Keratinocyte (primary cell): ENCODE results near the gene ARID5B. TPM values are rescaled to one million over a fixed set of nuclear protein-coding genes. Genes with fewer than 3 reads are reported as not detected.

Source experiments
- DNase-seq: peaks from one replicate; pipeline ENCODE4 v3.0.0-alpha.2; 2011; ENCODE audit warnings: low read depth, missing footprints, low spot score
- FAIRE-seq: peaks from 2 replicates; lab custom pipeline; 2011; peaks lifted over from hg19 to GRCh38; lab: Jason Lieb, UNC
- H2AFZ ChIP-seq: 2 replicates; pipeline ENCODE4 v1.6.0; 2012; ENCODE audit warnings: low read length, control low read depth, inconsistent platforms; ENCODE audit not compliant: control insufficient read depth
- H3K27ac ChIP-seq: 2 replicates; pipeline ENCODE4 v1.5.1; 2011; ENCODE audit warnings: low read length; ENCODE audit not compliant: control insufficient read depth, insufficient read depth
- H3K27me3 ChIP-seq: 3 replicates; pipeline ENCODE4 v1.6.0; 2011; ENCODE audit warnings: low read length; ENCODE audit not compliant: control insufficient read depth, insufficient read depth; ENCODE audit errors: extremely low read depth
- H3K36me3 ChIP-seq, 2 experiments: 2 replicates in 1 of 2; 3 replicates in 1 of 2; pipeline ENCODE4 v1.5.1; 2011; ENCODE audit warnings: low read length in 2 of 2, mild to moderate bottlenecking in 1 of 2; ENCODE audit not compliant: control insufficient read depth in 2 of 2, insufficient read depth in 2 of 2; ENCODE audit errors: extremely low read depth in 1 of 2
- H3K4me1 ChIP-seq: 3 replicates; pipeline ENCODE4 v1.5.1; 2011; ENCODE audit warnings: low read length; ENCODE audit not compliant: control insufficient read depth, insufficient read depth; ENCODE audit errors: extremely low read depth
- H3K4me2 ChIP-seq: 3 replicates; pipeline ENCODE4 v1.6.0; 2011; ENCODE audit warnings: low read depth, low read length; ENCODE audit not compliant: control insufficient read depth, insufficient read depth; ENCODE audit errors: extremely low read depth
- H3K4me3 ChIP-seq, 3 experiments: fragments of 200-600 bp in 1 of 3; sonication (generic) in 1 of 3; 2 replicates in 2 of 3; 3 replicates in 1 of 3; pipeline ENCODE4 v1.5.1; 2011 to 2016; ENCODE audit warnings: low read length in 3 of 3, mild to moderate bottlenecking in 3 of 3, control low read depth in 2 of 3, inconsistent platforms in 1 of 3, low read depth in 1 of 3, mixed read lengths in 1 of 3, mixed run types in 1 of 3, moderate library complexity in 1 of 3; ENCODE audit not compliant: control insufficient read depth in 2 of 3, insufficient read depth in 2 of 3; ENCODE audit errors: extremely low read depth in 1 of 3
- H3K79me2 ChIP-seq: 2 replicates; pipeline ENCODE4 v1.6.0; 2012; ENCODE audit warnings: low read length; ENCODE audit not compliant: control insufficient read depth, insufficient read depth
- H3K9ac ChIP-seq: 3 replicates; pipeline ENCODE4 v1.6.0; 2011; ENCODE audit warnings: low read length; ENCODE audit not compliant: control insufficient read depth, insufficient read depth; ENCODE audit errors: extremely low read depth
- H3K9me1 ChIP-seq: 3 replicates; pipeline ENCODE4 v1.6.0; 2011; ENCODE audit warnings: low read length; ENCODE audit not compliant: control insufficient read depth, insufficient read depth; ENCODE audit errors: extremely low read depth
- H3K9me3 ChIP-seq: 2 replicates; pipeline ENCODE4 v1.5.1; 2012; ENCODE audit warnings: low read depth, low read length; ENCODE audit not compliant: control insufficient read depth
- H4K20me1 ChIP-seq: 3 replicates; pipeline ENCODE4 v1.6.0; 2011; ENCODE audit warnings: low read length; ENCODE audit not compliant: control insufficient read depth, insufficient read depth; ENCODE audit errors: extremely low read depth
- EZH2 ChIP-seq: IDR thresholded peaks from one replicate; pipeline ENCODE4 v1.6.1; 2012; ENCODE audit warnings: inconsistent platforms, mild to moderate bottlenecking, low read length, moderate library complexity
- dilution Hi-C: fragments of 300-500 bp; cut with MboI; formaldehyde crosslinking; loops from one replicate; pipeline ENCODE4 v1.7.0; 2020; ENCODE audit warnings: low sequenced_read_pairs; ENCODE audit not compliant: extremely low pct_ligation_motif_present
- polyA plus RNA-seq, 5 experiments: library from polyadenylated mRNA; depleted of rRNA in 3 of 5; stranded (reverse) in 3 of 5; stranded (forward) in 1 of 5; unstranded in 1 of 5; fragments of >200 nt; gene quantifications; 1 replicate in 1 of 5; 2 replicates in 3 of 5; 3 replicates in 1 of 5; pipeline versions ENCODE4 v1.2.1 to v1.2.3, GENCODE V29; 2011 to 2012; ENCODE audit warnings: missing spikeins in 2 of 5, low read depth in 1 of 5, low replicate concordance in 1 of 5
- TF ChIP-seq, protein P1 (sequence below), 3 experiments: IDR thresholded peaks in 1 of 3; conservative IDR thresholded peaks in 1 of 3; optimal IDR thresholded peaks in 1 of 3; 2 replicates in 2 of 3; 3 replicates in 1 of 3; pipeline versions ENCODE3 to v1.5.1; 2011; ENCODE audit warnings: low read length in 3 of 3, mild to moderate bottlenecking in 3 of 3, moderate library complexity in 2 of 3, control low read depth in 1 of 3, inconsistent platforms in 1 of 3; ENCODE audit not compliant: insufficient read depth in 2 of 3; ENCODE audit errors: extremely low read depth in 1 of 3

ARID5B gene
- polyA plus RNA-seq, 1 donor (not counting 4 experiments of a cell fraction or from before 2014, with no cell fraction given): 7.0 TPM

DNA sequence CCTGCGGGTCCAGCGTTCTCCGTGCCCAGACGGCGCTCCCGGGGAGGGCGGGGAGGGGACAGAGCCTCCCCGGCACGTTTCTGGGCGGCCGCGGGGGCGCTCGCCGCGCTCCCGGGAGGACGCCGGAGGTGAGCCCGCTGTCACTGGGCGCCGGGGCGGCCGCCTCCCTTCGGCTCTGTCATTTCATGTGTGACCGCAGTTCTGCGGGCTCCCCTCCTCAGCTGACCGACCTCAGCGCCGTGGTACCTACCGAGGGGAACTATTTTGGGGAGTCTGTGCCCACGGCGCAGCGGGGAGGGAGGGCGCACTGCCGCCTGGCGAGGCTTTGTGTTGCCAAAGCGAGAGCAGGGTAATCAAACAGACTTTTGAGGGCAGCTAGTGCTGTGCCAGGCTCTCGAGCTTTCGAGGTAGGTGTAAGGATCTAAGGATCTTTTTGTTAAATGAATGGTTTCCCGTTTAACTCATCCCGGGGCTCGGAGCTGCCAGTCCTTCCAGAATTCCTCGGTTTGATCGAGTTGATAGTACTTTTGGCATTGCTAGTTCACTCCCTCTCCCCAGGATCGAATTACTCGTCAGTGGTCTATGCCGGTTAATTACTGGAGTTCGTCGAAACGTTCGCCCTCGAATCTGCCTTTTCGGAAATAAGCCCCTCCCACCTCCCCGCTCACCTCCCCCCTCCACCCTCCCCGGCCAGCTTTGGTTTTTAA lies 1.9 kb downstream of the ARID5B start:
- Histone ChIP-seq H3K27me3 (no peaks in the 10 kb centered on the region), H4K20me1 (no peaks in the 10 kb centered on the region), H3K4me3 (peak overlapping the region; percentile 66 to 89 (median 77)), H3K27ac (peak overlapping the region; percentile 99), H3K9me1 (no peaks in the 10 kb centered on the region), H3K4me2 (peak overlapping the region; percentile 89), H3K79me2 (peaks cover 36% of the 10 kb centered on the region), H3K9ac (peak overlapping the region; percentile 96), H3K4me1 (peaks cover 18% of the 10 kb centered on the region), H2AFZ (peak overlapping the region; percentile 77), H3K9me3 (no peaks in the 10 kb centered on the region), H3K36me3 (no peaks in the 10 kb centered on the region)
- TF ChIP-seq, protein P1, sequence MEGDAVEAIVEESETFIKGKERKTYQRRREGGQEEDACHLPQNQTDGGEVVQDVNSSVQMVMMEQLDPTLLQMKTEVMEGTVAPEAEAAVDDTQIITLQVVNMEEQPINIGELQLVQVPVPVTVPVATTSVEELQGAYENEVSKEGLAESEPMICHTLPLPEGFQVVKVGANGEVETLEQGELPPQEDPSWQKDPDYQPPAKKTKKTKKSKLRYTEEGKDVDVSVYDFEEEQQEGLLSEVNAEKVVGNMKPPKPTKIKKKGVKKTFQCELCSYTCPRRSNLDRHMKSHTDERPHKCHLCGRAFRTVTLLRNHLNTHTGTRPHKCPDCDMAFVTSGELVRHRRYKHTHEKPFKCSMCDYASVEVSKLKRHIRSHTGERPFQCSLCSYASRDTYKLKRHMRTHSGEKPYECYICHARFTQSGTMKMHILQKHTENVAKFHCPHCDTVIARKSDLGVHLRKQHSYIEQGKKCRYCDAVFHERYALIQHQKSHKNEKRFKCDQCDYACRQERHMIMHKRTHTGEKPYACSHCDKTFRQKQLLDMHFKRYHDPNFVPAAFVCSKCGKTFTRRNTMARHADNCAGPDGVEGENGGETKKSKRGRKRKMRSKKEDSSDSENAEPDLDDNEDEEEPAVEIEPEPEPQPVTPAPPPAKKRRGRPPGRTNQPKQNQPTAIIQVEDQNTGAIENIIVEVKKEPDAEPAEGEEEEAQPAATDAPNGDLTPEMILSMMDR (optimal IDR thresholded peaks at IDR 0.05 in 1 of 3, IDR thresholded peaks at IDR 0.05 in 1 of 3, conservative IDR thresholded peaks at IDR 0.05 in 1 of 3; ENCODE audit: extremely low read depth in 1 of 3, insufficient read depth in 2 of 3, low read length in 3 of 3): peak; percentile 20 to 32 (median 26)
- no peak for TF ChIP-seq EZH2
- FAIRE-seq (no peak), DNase-seq (no peak)
- dilution Hi-C loops: no loop called here

- H3K36me3 ChIP-seq: no peaks in the 10 kb centered on the region
- no peaks in the 10 kb centered on the region for H3K27me3 ChIP-seq
- no peaks in the 10 kb centered on the region for H3K9me3 ChIP-seq
- H2AFZ ChIP-seq: no peak overlapping the region
- dilution Hi-C loops: no loop called here
- DNase-seq (no peak), FAIRE-seq (no peak)
- H3K27ac ChIP-seq: peak overlapping the region; percentile 99
- TF ChIP-seq, protein P1 (optimal IDR thresholded peaks at IDR 0.05 in 1 of 3, IDR thresholded peaks at IDR 0.05 in 1 of 3, conservative IDR thresholded peaks at IDR 0.05 in 1 of 3; ENCODE audit: extremely low read depth in 1 of 3, insufficient read depth in 2 of 3, low read length in 3 of 3): no peak
- TF ChIP-seq EZH2: no peak
- peaks cover 13% of the 10 kb centered on the region for H3K4me1 ChIP-seq
- H4K20me1 ChIP-seq: no peaks in the 10 kb centered on the region
- H3K4me2 ChIP-seq: peak overlapping the region; percentile 89
- no peaks in the 10 kb centered on the region for H3K9me1 ChIP-seq
- H3K79me2 ChIP-seq: peaks cover 38% of the 10 kb centered on the region
- H3K9ac ChIP-seq: peak overlapping the region; percentile 96
- H3K4me3 ChIP-seq: peak overlapping the region; percentile 66 to 89 (median 67)
Observed at GRCh38 chr10:61903928-61904344, 2.4 kb downstream of the ARID5B start.
